Mononuclear cell (primary cell): ENCODE measurements around the gene CPE. TPM values are rescaled to one million over a fixed set of nuclear protein-coding genes. Genes with fewer than 3 reads are reported as not detected.
"Not testable (repeated sequence)": the region's sequence is repeated elsewhere in the genome, so short reads cannot be mapped to it uniquely, and the experiment has no call there.

ENCODE experiments used
- H3K27me3 ChIP-seq: 2 replicates; pipeline ENCODE4 v1.6.0; 2011; ENCODE audit warnings: low read length, control low read depth; ENCODE audit not compliant: insufficient read depth
- H3K4me1 ChIP-seq: 2 replicates; pipeline ENCODE4 v1.5.1; 2011; ENCODE audit warnings: mild to moderate bottlenecking, low read length, control low read depth; ENCODE audit not compliant: insufficient read depth
- H3K4me3 ChIP-seq: 2 replicates; pipeline ENCODE4 v1.5.1; 2011; ENCODE audit warnings: mild to moderate bottlenecking, low read length, moderate library complexity
- H3K9me3 ChIP-seq: 2 replicates; pipeline ENCODE4 v1.5.1; 2011; ENCODE audit warnings: low read depth, mild to moderate bottlenecking, control low read depth, low read length
- total RNA-seq: library from RNA; depleted of rRNA; stranded (reverse); fragments of >200 nt; gene quantifications from one replicate; pipeline ENCODE4 v1.2.3, GENCODE V29; 2012

CPE gene
- total RNA-seq, 1 donor, result 0.10 TPM

- Histone ChIP-seq H3K27me3 (peaks cover 3% of the 10 kb centered on the region), H3K4me3 (no peak overlapping the region), H3K9me3 (peaks cover 8% of the 10 kb centered on the region), H3K4me1 (no peaks in the 10 kb centered on the region)
Observed at GRCh38 chr4:165477799-165478198, 99.0 kb downstream of the CPE start.

GRCh38 chr4:165478260-165478659 is 99.5 kb downstream of the CPE start:
- peaks cover 4% of the 10 kb centered on the region for H3K9me3 ChIP-seq
- peaks cover 3% of the 10 kb centered on the region for H3K27me3 ChIP-seq
- H3K4me1 ChIP-seq, result no peaks in the 10 kb centered on the region
- H3K4me3 ChIP-seq, result no peak overlapping the region

- no peak overlapping the region for H3K4me3 ChIP-seq
- H3K27me3 ChIP-seq, result peaks cover 3% of the 10 kb centered on the region
- no peaks in the 10 kb centered on the region for H3K4me1 ChIP-seq
- no peaks in the 10 kb centered on the region for H3K9me3 ChIP-seq
Observed at GRCh38 chr4:165481053-165481835, 102.4 kb downstream of the CPE start.

GRCh38 chr4:165489786-165490185 is 111.0 kb downstream of the CPE start:
- no peak overlapping the region for H3K4me3 ChIP-seq
- no peaks in the 10 kb centered on the region for H3K4me1 ChIP-seq
- H3K27me3 ChIP-seq, result peaks cover 11% of the 10 kb centered on the region
- no peaks in the 10 kb centered on the region for H3K9me3 ChIP-seq

DNA sequence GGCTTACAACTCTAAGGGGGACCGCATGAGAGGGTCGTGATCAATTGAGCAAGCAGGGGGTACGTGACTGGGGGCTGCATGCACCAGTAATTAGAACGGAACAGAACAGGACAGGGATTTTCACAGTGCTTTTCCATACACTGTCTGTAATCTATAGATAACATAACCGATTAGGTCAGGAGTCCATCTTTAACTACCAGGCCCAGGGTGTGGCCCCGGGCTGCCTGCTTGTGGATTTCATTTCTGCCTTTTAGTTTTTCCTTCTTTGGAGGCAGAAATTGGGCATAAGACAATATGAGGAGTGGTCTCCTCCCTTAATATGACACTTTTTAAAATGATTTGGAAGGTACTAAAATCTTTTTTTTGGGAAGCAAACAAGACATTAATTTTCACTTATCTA is 113.8 kb downstream of the CPE start:
- not testable (repeated sequence) for H3K4me3 ChIP-seq, H3K9me3 ChIP-seq, H3K4me1 ChIP-seq
- H3K27me3 ChIP-seq, result peaks cover 12% of the 10 kb centered on the region

- H3K27me3 ChIP-seq, result peaks cover 9% of the 10 kb centered on the region
- H3K4me1 ChIP-seq, result no peaks in the 10 kb centered on the region
- H3K4me3 ChIP-seq, result no peak overlapping the region
- H3K9me3 ChIP-seq, result no peaks in the 10 kb centered on the region
Observed at GRCh38 chr4:165493359-165493758, 114.6 kb downstream of the CPE start.

- H3K4me1 ChIP-seq, result no peaks in the 10 kb centered on the region
- H3K27me3 ChIP-seq, result no peaks in the 10 kb centered on the region
- no peaks in the 10 kb centered on the region for H3K9me3 ChIP-seq
- H3K4me3 ChIP-seq, result no peak overlapping the region
Observed at GRCh38 chr4:165502916-165503907, 124.4 kb downstream of the CPE start.

- H3K9me3 ChIP-seq, result no peaks in the 10 kb centered on the region
- H3K27me3 ChIP-seq, result no peaks in the 10 kb centered on the region
- H3K4me3 ChIP-seq, result no peak overlapping the region
- no peaks in the 10 kb centered on the region for H3K4me1 ChIP-seq
Observed at GRCh38 chr4:165504184-165504583, 125.4 kb downstream of the CPE start.

- Histone ChIP-seq H3K4me1 (no peaks in the 10 kb centered on the region), H3K4me3 (no peak overlapping the region), H3K9me3 (no peaks in the 10 kb centered on the region), H3K27me3 (no peaks in the 10 kb centered on the region)
Observed at GRCh38 chr4:165505958-165506837, 127.4 kb downstream of the CPE start.

GRCh38 chr4:165506849-165507248 is 128.0 kb downstream of the CPE start:
- Histone ChIP-seq H3K9me3 (no peaks in the 10 kb centered on the region), H3K27me3 (no peaks in the 10 kb centered on the region), H3K4me3 (no peak overlapping the region), H3K4me1 (no peaks in the 10 kb centered on the region)

- Histone ChIP-seq H3K4me3 (no peak overlapping the region), H3K27me3 (no peaks in the 10 kb centered on the region), H3K4me1 (no peaks in the 10 kb centered on the region), H3K9me3 (no peaks in the 10 kb centered on the region)
Observed at GRCh38 chr4:165507381-165507780, 128.6 kb downstream of the CPE start.

DNA sequence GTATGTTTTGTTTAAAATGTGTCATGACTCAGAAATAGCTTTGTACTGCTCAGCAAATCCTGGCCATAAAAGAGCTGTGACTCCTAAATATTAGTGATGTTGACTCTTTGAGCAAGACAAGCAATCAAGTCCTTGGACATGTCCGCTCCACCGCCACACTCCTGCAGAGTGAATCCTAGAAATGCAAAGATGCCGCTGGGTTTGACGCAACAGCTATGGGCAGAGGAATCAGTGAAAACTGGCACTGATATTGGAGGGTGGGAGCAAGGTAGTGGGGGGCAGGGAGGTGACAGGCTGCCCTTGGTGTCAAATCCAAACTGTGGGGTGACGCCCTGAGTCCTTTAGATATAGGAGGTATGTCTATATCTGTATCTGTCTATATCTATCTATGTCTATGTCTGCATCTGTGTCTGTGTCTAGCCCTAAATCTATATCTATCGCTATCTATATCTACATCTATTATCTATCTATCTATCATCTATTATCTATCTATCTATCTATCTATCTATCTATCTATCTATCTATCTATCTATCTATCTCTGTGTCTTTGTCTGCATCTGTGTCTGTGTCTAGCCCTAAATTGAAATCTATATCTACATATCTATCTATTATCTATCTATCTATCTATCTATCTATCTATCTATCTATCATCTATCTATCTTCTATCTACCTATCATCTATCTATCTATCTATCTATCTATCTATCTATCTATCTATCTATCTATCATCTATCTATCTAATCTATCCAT is 129.7 kb downstream of the CPE start:
- Histone ChIP-seq H3K27me3 (no peaks in the 10 kb centered on the region), H3K9me3 (no peaks in the 10 kb centered on the region), H3K4me1 (no peaks in the 10 kb centered on the region), H3K4me3 (no peak overlapping the region)

DNA sequence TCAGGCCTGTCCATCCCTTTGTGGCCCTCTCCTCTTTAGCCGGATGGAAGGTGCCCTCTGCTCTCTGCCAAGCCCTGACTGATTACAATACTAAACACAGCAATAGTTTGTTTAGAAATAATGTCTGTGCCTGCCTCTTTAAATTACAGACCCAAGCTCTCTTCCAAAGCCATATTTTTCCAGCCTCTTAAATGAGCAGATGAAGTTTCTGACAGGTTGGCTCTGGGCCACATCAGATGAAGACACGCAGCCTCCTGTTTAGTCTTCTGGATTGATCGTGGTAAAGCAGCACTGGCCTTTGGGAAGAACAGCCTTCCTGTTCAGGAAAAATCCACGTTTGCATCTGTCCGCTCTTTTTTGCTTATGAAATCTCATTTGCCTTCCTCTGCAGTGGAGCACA is 133.6 kb downstream of the CPE start:
- no peak overlapping the region for H3K4me3 ChIP-seq
- H3K4me1 ChIP-seq, result no peaks in the 10 kb centered on the region
- H3K9me3 ChIP-seq, result no peaks in the 10 kb centered on the region
- H3K27me3 ChIP-seq, result no peaks in the 10 kb centered on the region

- no peaks in the 10 kb centered on the region for H3K9me3 ChIP-seq
- no peak overlapping the region for H3K4me3 ChIP-seq
- H3K27me3 ChIP-seq, result no peaks in the 10 kb centered on the region
- no peaks in the 10 kb centered on the region for H3K4me1 ChIP-seq
Observed at GRCh38 chr4:165514739-165515138, 135.9 kb downstream of the CPE start.
